ENCODE data around the gene GUK1.

GUK1 gene

DNA sequence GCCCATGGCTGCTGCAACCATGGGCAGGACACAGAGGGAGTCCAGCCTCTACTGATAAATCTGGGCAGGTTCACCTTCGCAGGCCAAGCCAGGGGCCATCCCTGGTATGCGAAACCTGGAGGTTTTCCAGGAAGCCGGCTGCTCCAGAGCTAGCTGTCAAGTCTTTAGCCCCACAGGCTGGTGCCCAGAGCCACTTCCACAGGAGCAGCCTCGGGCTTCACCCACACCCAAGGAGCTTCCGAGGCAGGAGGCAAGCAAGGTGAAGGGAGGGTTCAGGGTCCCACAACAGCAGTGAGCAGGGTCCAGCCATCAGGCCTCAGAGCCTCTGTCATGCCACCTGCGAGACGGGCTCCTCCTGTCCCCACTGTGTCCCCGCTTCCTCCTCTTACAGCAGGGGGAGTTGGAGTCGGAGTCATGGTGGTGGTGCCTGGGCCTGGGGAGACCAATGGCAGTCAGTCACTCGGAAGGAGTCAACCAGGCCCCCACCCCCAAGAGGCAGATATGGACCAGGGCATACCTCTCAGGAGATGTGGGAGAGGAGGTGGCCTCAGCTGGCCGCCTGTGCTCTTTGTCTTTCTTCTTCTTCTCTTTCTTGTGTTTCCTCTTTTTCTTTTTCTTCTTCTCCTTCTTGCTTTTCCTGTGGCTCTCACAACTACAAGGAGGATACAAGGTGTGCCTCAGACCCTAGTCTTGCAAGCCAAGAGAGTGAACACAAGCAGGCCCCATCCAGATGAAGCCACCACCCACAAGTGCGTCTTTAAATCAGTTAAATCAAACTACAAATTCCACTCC is 39.1 kb upstream of the GUK1 start:
- Histone ChIP-seq H3K4me2 (ENCODE audit: low read depth, low read length, poor library complexity, severe bottlenecking) (no peak overlapping the region), H4K20me1 (ENCODE audit: insufficient read depth, low read length, poor library complexity, severe bottlenecking) (peaks cover 60% of the 10 kb centered on the region), H3K79me2 (ENCODE audit: insufficient read depth, low read length) (peaks cover 68% of the 10 kb centered on the region), H3K9ac (ENCODE audit: low read depth, low read length, poor library complexity, severe bottlenecking) (no peak overlapping the region), H3K36me3 (ENCODE audit: insufficient read depth, low read length) (peaks cover 45% of the 10 kb centered on the region; the same call in 1 of the 2 replicates), H3K4me3 (ENCODE audit: low read length, poor library complexity, severe bottlenecking) (no peak overlapping the region), H3F3A (ENCODE audit: low read depth) (no peaks in the 10 kb centered on the region), H3K4me1 (ENCODE audit: insufficient read depth, low read length, poor library complexity, severe bottlenecking) (peaks cover 7% of the 10 kb centered on the region), H3K9me3 (ENCODE audit: insufficient read depth, low read depth, low read length) (no peaks in the 10 kb centered on the region), H2AFZ (ENCODE audit: low read length) (no peak overlapping the region), H3K27me3 (ENCODE audit: insufficient read depth, low read length, poor library complexity, severe bottlenecking) (no peaks in the 10 kb centered on the region), H3K9me2 (replicated peaks; ENCODE audit: low read depth, low read length) (no peaks in the 10 kb centered on the region)
- TF ChIP-seq, protein P1, sequence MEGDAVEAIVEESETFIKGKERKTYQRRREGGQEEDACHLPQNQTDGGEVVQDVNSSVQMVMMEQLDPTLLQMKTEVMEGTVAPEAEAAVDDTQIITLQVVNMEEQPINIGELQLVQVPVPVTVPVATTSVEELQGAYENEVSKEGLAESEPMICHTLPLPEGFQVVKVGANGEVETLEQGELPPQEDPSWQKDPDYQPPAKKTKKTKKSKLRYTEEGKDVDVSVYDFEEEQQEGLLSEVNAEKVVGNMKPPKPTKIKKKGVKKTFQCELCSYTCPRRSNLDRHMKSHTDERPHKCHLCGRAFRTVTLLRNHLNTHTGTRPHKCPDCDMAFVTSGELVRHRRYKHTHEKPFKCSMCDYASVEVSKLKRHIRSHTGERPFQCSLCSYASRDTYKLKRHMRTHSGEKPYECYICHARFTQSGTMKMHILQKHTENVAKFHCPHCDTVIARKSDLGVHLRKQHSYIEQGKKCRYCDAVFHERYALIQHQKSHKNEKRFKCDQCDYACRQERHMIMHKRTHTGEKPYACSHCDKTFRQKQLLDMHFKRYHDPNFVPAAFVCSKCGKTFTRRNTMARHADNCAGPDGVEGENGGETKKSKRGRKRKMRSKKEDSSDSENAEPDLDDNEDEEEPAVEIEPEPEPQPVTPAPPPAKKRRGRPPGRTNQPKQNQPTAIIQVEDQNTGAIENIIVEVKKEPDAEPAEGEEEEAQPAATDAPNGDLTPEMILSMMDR (conservative IDR thresholded peaks at IDR 0.05; ENCODE audit: low read length) = no peak
- no peak for TF ChIP-seq EZH2phosphoT487 (IDR thresholded peaks at IDR 0.05; ENCODE audit: borderline replicate concordance)

DNA sequence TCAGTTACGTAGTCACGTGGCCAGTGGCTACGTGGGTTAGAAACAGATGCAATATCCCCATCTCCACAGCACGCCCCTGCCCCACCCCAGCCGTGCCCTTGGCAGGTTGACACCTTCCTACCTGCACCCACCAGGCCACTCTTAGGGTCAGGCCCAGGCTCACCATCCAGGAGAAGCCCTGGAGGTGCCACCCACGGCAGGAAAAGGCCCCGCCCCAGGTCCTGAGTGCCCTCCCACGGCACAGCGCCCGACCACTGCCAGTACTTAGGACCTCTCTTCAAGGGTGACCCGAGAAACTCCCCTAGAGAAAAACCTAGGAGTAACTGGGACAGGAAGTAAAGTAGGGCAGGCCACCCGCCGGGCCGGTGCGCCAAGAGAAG is 38.5 kb upstream of the GUK1 start:
- no peaks in the 10 kb centered on the region for H3K27me3 ChIP-seq (ENCODE audit: insufficient read depth, low read length, poor library complexity, severe bottlenecking)
- no peak overlapping the region for H2AFZ ChIP-seq (ENCODE audit: low read length)
- H3K36me3 ChIP-seq (ENCODE audit: insufficient read depth, low read length) = peaks cover 42% of the 10 kb centered on the region; the same call in 1 of the 2 replicates
- H3K4me1 ChIP-seq (ENCODE audit: insufficient read depth, low read length, poor library complexity, severe bottlenecking) = peaks cover 7% of the 10 kb centered on the region
- H3F3A ChIP-seq (ENCODE audit: low read depth) = no peaks in the 10 kb centered on the region
- peaks cover 54% of the 10 kb centered on the region for H4K20me1 ChIP-seq (ENCODE audit: insufficient read depth, low read length, poor library complexity, severe bottlenecking)
- peak overlapping the region; percentile 89 for H3K4me3 ChIP-seq (ENCODE audit: low read length, poor library complexity, severe bottlenecking)
- H3K9ac ChIP-seq (ENCODE audit: low read depth, low read length, poor library complexity, severe bottlenecking) = no peak overlapping the region
- H3K9me3 ChIP-seq (ENCODE audit: insufficient read depth, low read depth, low read length) = no peaks in the 10 kb centered on the region
- H3K4me2 ChIP-seq (ENCODE audit: low read depth, low read length, poor library complexity, severe bottlenecking) = peak overlapping the region; percentile 65
- TF ChIP-seq, protein P1 (conservative IDR thresholded peaks at IDR 0.05; ENCODE audit: low read length) = no peak
- no peak for TF ChIP-seq EZH2phosphoT487 (IDR thresholded peaks at IDR 0.05; ENCODE audit: borderline replicate concordance)
- H3K9me2 ChIP-seq (replicated peaks; ENCODE audit: low read depth, low read length) = no peaks in the 10 kb centered on the region
- H3K79me2 ChIP-seq (ENCODE audit: insufficient read depth, low read length) = peaks cover 62% of the 10 kb centered on the region

DNA sequence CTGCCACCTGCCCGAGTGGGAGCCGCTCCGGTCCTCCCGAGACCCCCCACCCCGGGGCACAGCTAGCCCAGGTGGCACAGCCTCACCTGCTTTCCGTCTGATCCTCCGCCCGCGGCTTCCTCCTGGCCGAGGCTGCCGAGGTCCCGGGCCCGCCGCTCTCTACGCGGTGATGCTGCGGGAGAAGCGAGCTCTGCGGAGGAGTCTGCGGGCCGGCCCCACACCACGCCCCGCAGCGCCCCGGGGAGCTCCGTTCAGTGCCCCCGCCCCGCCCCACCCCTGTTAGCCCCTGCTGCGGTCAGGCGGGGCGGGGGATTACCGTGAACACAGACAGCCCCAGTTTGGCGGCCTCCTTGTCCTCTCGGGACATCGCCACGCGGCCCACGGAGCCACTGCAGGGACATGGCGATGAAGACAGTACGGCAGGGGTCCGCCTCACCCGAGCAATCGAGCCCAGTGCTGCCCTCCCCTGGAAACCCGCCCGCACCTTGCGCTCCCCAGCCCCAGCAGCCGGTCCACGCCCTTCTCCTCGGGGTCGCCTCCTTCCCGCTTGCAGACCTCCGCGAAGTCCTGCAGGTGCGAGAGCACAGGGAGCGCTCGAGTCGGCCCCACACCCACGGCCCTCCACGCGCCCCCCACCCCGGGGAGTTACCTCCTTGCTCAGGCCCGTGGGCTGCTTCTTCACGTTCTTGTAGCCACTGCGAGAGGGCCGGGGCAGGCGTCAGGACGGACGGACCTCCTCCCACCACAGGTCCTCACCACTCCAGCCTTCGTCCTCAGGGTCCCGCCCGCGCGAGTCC is 37.9 kb upstream of the GUK1 start:
- Histone ChIP-seq H3F3A (ENCODE audit: low read depth) (no peaks in the 10 kb centered on the region), H3K79me2 (ENCODE audit: insufficient read depth, low read length) (peaks cover 57% of the 10 kb centered on the region), H3K27me3 (ENCODE audit: insufficient read depth, low read length, poor library complexity, severe bottlenecking) (no peaks in the 10 kb centered on the region), H2AFZ (ENCODE audit: low read length) (no peak overlapping the region), H3K9ac (ENCODE audit: low read depth, low read length, poor library complexity, severe bottlenecking) (peak overlapping the region; percentile 80), H4K20me1 (ENCODE audit: insufficient read depth, low read length, poor library complexity, severe bottlenecking) (peaks cover 49% of the 10 kb centered on the region), H3K9me3 (ENCODE audit: insufficient read depth, low read depth, low read length) (no peaks in the 10 kb centered on the region), H3K4me1 (ENCODE audit: insufficient read depth, low read length, poor library complexity, severe bottlenecking) (peaks cover 7% of the 10 kb centered on the region), H3K4me3 (ENCODE audit: low read length, poor library complexity, severe bottlenecking) (peak overlapping the region; percentile 89), H3K4me2 (ENCODE audit: low read depth, low read length, poor library complexity, severe bottlenecking) (peak overlapping the region; percentile 65), H3K36me3 (ENCODE audit: insufficient read depth, low read length) (peaks cover 38% of the 10 kb centered on the region; the same call in 1 of the 2 replicates), H3K9me2 (replicated peaks; ENCODE audit: low read depth, low read length) (no peaks in the 10 kb centered on the region)
- no peak for TF ChIP-seq EZH2phosphoT487 (IDR thresholded peaks at IDR 0.05; ENCODE audit: borderline replicate concordance)
- TF ChIP-seq, protein P1 (conservative IDR thresholded peaks at IDR 0.05; ENCODE audit: low read length) = 0 out of 2 replicates have a peak, but pooled peaks have one; percentile 9

Data from Loucy (cell line).